Activated CD4-positive, alpha-beta T cell treated with anti-CD3 and anti-CD28 coated beads, Interleukin-2, amount 50 U/mL, for 24 hours (primary cell): ENCODE data around the gene WASF3.

Experiments
- DNase-seq, 2 donors: peaks; one replicate each; pipeline ENCODE4 v3.0.0-alpha.2; 2020; ENCODE audit warnings: low read depth in 1 of 2, low spot score in 1 of 2

The WASF3 gene

DNA sequence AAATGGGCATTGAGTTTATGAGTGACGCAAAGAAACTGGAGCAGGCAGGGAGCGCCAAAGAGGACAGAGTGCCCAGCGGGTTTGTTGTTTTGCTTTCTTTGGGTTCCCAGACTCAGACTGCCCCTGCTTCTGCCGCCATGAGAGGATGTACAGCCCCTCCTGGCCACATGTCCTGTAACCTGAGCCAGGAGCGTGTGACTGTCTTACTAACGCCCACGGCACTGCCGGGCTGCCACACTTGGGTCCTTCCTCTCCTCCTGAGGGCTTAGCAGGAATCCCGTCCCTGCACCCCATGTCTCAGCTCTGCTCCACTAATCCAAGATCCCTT lies 122.6 kb downstream of the WASF3 start:
- DNase-seq, result no peak

GRCh38 chr13:26680572-26680971 lies 123.1 kb downstream of the WASF3 start:
- no peak for DNase-seq

- no peak for DNase-seq
These were observed 123.6 kb downstream of the WASF3 start for GRCh38 chr13:26681036-26681435.

DNA sequence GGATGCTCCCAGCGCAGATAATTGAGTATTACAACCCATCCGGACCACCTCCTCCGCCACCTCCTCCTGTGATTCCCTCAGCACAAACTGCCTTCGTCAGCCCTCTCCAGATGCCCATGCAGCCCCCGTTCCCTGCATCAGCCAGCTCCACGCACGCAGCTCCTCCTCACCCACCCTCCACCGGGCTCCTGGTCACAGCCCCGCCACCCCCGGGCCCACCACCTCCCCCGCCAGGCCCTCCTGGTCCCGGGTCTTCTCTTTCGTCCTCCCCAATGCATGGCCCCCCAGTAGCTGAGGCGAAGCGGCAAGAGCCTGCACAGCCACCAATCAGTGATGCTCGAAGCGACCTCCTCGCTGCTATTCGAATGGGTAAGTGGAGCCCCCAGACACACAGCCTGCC lies 125.1 kb downstream of the WASF3 start:
- no peak for DNase-seq

DNA sequence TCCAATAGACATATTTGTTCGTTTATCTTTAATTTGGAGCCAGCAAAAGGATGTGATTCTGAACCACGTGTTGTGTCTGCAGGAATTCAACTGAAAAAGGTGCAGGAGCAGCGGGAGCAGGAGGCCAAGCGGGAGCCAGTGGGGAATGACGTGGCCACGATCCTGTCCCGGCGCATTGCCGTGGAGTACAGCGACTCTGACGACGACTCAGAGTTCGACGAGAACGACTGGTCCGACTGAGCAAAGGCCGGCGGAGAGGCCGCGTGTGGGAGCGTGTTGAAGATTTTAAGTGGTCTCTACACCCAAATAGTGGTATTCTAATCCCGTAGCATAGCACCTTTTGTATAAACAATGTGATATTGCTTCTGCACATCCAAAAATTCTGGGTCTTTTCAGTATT lies 128.1 kb downstream of the WASF3 start:
- DNase-seq, result no peak

GRCh38 chr13:26686285-26686684 lies 128.8 kb downstream of the WASF3 start:
- DNase-seq, result no peak

DNA sequence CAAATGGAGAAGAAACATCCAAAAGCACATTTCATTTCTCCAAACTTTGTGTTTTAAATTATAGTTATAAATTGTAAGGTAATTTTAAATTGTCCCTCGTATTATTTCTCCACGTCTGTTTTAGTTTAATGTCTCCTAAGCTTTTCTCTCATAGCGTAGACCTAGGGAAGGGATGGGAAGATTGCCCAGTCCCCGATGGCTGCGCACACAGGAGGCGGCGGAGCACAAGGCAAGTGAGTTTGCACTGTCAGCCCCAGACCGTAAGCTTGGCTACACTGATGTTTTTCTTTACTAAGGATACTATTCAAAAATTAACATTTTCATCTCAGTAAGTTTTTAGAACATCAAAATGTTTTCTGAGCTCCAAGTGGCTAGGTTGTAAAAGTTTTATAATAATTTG lies 130.8 kb downstream of the WASF3 start:
- DNase-seq, result no peak

- DNase-seq, result no peak
These were observed 131.5 kb downstream of the WASF3 start for GRCh38 chr13:26688980-26689379.

- DNase-seq, result no peak
These were observed 136.4 kb downstream of the WASF3 start for GRCh38 chr13:26693749-26694463.

DNA sequence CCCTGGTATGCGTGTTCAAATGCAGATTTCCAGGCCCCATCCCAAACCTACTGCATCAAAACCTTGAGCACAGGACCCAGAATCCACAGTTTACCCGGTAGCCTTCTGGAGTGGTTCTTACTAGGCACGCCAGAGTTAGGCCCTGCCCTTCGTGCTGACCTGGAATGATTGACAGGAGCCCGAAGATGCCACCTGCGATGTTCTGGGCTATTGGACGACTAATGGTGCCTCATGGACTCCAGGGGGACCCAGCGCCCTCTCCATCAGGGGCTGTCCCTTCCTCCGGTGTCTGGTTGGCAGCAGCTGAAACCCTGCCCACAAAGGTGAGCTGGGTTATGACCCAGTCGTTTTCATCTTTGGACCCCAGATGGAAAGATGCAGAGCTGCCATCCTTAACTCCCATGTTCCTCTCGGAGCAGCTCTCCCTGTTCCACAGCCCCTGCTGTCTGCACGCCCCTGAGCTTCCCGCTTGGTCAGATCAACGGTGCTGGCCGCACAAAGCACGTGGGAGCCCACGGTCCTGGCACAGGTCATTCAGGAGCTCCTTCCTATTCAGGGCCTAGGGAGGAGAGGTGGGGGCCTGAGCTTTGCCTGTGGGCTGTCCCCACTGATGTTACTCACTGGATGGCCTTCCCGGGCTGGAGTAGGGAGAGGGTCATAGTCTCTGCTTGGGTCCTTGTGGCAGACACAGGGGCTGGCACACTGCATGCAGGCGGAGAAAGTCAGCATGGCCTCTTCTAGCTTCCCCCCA lies 137.3 kb downstream of the WASF3 start:
- no peak for DNase-seq

DNA sequence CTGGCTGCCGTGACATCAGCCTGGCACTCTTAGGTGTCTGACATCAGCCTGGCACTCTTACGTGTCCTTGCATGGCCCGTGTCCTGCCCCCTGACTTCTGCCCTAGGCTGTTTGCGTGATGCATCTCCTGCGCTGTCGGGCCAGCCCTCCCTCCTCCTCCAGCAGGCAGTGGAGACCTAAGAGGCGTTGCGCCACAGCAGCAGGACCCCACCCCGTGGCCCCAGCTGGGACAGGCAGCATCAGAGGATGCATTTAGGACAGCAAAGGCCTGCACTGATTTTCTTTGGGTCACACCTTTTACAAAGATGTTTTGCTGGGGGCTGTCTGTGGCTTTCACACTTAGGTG lies 137.8 kb downstream of the WASF3 start:
- DNase-seq, result no peak

DNA sequence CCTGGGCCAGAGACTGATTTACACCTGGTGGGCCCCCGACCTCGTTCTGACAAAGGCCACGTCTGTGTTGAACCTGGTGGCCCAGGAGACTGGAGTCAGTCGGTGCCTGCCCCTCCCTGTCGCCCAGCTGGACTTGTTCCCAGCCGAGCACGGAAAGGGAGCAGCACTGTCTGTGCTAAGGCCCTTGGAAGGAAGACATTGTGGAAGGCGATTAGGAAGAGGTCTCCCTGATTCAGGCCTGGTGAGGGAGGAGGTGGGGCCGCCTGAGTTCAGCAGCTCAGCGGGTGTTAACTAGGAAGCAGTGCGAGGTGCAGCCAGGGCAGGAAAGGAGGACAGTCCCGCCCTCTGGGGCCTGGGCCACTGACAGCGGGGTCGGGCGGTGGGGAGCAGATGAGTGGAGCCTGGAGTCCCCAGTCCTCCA lies 138.4 kb downstream of the WASF3 start:
- no peak for DNase-seq

- DNase-seq, result no peak
These were observed 139.8 kb downstream of the WASF3 start for GRCh38 chr13:26697069-26697955.

DNA sequence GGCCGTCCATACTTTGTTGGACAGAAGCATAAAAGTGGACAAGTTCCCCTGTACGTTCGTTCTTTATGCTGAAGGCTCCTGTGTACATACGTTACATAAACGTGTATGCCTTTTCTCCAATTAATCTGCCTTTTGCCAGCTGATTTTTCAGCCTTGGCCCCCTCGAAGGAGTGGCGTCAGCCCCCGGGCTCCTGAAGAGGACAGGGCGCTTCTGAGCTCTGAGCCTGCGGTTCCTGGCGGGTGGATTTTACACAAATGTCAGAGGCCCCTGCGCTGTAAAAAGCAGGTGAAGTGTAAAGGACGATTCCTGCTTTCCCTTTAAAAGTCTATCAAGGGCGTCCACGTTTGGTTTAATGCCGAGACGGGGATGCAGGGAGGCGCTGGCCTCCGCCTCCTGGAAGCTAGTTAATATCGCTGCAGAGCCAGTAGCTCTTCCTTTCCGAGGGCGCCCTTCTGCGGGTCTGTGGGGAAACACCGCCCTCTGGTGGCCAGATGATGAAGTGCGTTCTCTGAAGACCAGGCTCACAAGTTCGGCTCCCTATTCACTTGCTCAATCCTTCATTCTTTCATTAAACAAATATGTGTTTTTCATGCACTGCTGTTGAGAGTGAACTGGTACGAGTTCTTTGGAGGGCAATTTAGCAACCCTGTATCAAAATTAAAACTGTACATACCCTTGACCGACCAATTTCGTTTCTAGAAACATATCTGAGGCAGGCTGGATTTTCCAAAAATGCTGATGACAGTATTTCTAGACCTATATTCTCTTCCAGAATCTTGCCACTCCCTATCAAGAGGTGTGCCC lies 141.1 kb downstream of the WASF3 start:
- peak; percentile 74 to 75 for DNase-seq

DNA sequence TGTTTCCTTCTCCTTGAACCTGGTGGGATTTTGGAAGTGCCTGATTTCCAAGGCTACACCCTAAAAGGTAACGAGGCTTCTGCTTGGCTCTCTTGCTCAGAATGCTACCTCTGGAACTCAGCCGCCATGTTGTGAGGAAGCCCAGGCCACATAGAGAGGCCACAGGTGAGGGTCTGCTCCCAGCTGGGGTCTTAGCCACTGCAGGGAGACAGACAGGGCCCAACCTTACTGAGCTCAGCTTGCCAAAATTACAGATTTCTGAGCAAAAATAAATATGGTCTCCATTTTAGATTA lies 141.7 kb downstream of the WASF3 start:
- DNase-seq, result no peak

DNA sequence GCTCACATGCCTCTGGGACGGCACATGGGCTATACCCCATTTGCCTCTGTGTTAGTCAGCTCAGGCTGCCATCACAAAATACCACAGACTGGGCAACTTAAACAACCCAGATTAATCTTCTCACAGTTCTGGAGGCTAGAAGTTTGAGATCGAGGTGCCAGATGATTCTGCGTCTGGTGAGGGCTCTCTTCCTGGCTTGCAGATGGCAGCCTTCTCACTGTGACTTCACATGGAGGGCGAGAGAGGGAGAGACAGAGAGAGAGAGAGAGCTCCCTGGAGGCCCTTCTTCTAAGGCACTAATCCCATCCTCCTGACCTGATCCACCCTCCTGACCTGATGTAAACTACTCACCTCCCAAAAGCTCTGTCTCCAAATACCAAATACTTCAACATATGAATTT lies 148.1 kb downstream of the WASF3 start:
- DNase-seq, result no peak

DNA sequence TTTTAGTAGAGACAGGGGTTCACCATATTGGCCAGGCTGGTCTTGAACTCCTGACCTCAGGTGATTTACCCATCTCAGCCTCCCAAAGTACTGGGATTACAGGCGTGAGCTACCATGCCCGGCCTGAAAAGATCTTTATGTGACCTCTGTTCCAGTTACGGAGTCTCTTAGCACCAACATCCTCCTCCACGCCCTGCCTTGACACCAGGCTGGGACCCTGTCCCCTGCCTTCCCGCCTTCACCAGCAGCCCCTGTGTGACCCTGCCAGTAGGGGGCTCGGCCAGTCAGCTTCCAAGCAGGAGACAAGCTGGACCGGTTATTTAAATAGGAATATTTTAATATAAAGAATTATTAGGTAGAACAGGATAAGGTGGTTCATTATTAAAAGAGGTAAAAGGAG lies 148.9 kb downstream of the WASF3 start:
- no peak for DNase-seq

GRCh38 chr13:26707122-26708006 lies 149.9 kb downstream of the WASF3 start:
- peak in 1 of 2 donors; percentile 17 for DNase-seq

DNA sequence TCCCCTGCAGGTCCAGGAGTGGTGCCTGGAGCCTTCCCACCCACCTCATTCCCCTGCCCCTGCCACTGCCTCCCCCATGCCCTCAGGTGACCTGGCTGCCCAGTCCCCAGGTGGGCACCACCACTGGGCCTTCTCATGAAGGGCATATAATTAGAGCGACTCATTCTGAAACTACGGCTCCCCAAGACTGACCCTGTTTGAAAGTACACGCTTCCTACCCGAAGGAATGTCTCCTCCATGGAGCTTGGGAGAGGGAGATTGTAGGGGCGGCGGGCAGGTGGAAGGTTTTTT lies 150.5 kb downstream of the WASF3 start:
- no peak for DNase-seq

GRCh38 chr13:26709461-26709860 lies 152.0 kb downstream of the WASF3 start:
- DNase-seq, result no peak

GRCh38 chr13:26710166-26710565 lies 152.7 kb downstream of the WASF3 start:
- DNase-seq, result no peak
